RWPE2 (cell line): ENCODE results near the gene RTN4R.

Experiments used
- ATAC-seq: fragments of 200-7000 bp; cut with Tn5 transposase; 3 replicates; pipeline ENCODE4 v1.9.1; 2021; ENCODE audit warnings: low read depth
- DNase-seq: peaks from one replicate; pipeline ENCODE4 v3.0.0-alpha.2; 2020; ENCODE audit warnings: low spot score
- H3K27ac ChIP-seq: fragments of 450-650 bp; 2 replicates; pipeline ENCODE4 v1.5.1; 2017; ENCODE audit warnings: mild to moderate bottlenecking; ENCODE audit not compliant: poor library complexity, severe bottlenecking
- H3K27me3 ChIP-seq: fragments of 250-450 bp; sonication (Bioruptor Pico); 2 replicates; pipeline ENCODE4 v1.5.1; 2021; ENCODE audit warnings: mild to moderate bottlenecking, moderate library complexity; ENCODE audit not compliant: insufficient read depth, poor library complexity, severe bottlenecking
- H3K36me3 ChIP-seq: fragments of 250-450 bp; sonication (Bioruptor Pico); 2 replicates; pipeline ENCODE4 v1.5.1; 2020; ENCODE audit warnings: low read depth, mild to moderate bottlenecking, moderate library complexity
- H3K4me1 ChIP-seq: fragments of 250-450 bp; sonication (Bioruptor Pico); 2 replicates; pipeline ENCODE4 v1.5.1; 2021; ENCODE audit warnings: mild to moderate bottlenecking, moderate library complexity; ENCODE audit not compliant: insufficient read depth, poor library complexity, severe bottlenecking
- H3K4me3 ChIP-seq: fragments of 250-450 bp; sonication (Bioruptor Pico); 2 replicates; pipeline ENCODE4 v1.5.1; 2021; ENCODE audit warnings: mild to moderate bottlenecking, moderate library complexity; ENCODE audit not compliant: severe bottlenecking
- H3K9me3 ChIP-seq: fragments of 250-450 bp; sonication (Bioruptor Pico); 2 replicates; pipeline ENCODE4 v1.5.1; 2021; ENCODE audit warnings: mild to moderate bottlenecking, moderate library complexity; ENCODE audit not compliant: severe bottlenecking
- TF ChIP-seq, protein P1 (sequence below): fragments of 450-650 bp; IDR thresholded peaks from one replicate; pipeline ENCODE4 v1.5.1; 2017; ENCODE audit warnings: mild to moderate bottlenecking, moderate library complexity; ENCODE audit not compliant: poor library complexity, severe bottlenecking

RTN4R gene

DNA sequence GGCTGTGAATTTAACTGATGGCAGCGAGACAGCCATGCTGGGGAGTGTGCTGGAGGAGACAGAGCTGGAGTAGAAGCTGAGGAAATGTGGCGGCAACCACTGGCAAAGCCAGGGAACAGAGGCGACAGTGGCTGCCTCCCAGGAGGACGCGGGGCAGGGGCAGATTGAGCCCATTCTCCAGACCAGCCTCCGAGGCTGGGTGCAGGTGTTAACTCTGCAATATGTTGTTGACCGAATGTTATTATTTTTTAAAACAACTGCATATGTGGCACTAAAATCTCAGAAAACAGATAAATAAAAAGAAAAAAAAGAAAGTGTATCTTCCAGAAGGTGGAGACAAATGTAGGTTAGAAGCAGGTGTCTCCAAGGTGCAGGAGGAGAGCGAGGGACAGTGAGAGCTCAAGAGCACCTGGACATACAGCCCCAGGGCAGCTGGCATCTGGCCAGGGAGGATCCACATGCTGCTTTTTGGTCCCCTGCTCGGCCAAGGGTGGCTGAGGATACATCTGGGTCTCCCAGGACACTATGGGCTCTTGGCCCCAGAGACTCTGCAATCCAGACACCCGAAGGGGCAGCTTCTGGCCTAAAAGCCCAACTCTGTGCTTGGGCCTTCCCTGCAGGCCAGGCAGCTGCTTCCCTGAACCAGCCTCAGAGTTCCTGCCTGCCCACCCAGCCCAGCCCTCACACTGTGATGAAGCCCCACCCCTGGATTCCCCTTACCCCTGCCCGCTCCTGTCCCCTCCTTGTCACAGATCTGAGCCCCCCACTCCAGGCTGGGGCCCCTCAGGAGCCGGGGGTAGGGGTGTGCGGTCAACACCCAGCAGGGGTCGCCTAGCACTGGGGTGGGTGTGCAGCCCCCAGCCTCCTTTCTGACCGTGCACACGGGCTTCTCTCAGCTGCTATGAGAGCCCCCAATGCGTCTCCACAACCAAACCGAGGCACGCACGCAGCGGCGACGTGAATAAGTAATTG lies 12.9 kb downstream of the RTN4R start:
- DNase-seq (no peak), ATAC-seq (no peak)
- no peak overlapping the region for H3K4me3 ChIP-seq
- no peaks in the 10 kb centered on the region for H3K9me3 ChIP-seq
- H3K27me3 ChIP-seq = no peaks in the 10 kb centered on the region
- peak overlapping the region; percentile 12 for H3K27ac ChIP-seq
- H3K36me3 ChIP-seq = no peaks in the 10 kb centered on the region
- peaks cover 10% of the 10 kb centered on the region for H3K4me1 ChIP-seq
- TF ChIP-seq, protein P1, sequence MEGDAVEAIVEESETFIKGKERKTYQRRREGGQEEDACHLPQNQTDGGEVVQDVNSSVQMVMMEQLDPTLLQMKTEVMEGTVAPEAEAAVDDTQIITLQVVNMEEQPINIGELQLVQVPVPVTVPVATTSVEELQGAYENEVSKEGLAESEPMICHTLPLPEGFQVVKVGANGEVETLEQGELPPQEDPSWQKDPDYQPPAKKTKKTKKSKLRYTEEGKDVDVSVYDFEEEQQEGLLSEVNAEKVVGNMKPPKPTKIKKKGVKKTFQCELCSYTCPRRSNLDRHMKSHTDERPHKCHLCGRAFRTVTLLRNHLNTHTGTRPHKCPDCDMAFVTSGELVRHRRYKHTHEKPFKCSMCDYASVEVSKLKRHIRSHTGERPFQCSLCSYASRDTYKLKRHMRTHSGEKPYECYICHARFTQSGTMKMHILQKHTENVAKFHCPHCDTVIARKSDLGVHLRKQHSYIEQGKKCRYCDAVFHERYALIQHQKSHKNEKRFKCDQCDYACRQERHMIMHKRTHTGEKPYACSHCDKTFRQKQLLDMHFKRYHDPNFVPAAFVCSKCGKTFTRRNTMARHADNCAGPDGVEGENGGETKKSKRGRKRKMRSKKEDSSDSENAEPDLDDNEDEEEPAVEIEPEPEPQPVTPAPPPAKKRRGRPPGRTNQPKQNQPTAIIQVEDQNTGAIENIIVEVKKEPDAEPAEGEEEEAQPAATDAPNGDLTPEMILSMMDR = no peak

DNA sequence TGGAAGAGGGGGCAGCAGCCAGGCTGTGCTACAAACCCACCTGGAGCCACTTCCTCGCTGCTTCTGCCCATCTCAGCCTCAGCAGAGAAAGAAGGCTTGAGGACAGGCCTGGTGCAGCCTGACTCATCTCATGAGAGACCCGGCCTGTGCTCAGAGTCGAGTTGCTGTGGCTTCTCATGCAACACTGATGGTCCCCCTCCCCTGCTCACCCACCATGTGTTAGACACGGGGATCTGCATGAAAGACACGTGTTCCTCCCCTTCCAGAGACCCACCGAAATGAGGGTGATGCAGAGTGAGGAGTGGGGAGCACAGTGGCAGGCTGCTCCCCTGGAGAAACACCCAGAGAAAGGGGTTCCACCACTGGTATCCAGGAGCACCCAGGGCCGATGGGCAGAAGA lies 15.0 kb downstream of the RTN4R start:
- no peaks in the 10 kb centered on the region for H3K9me3 ChIP-seq
- no peak for ATAC-seq
- peaks cover 10% of the 10 kb centered on the region for H3K4me1 ChIP-seq
- H3K36me3 ChIP-seq = no peaks in the 10 kb centered on the region
- no peak for DNase-seq
- no peaks in the 10 kb centered on the region for H3K27me3 ChIP-seq
- no peak overlapping the region for H3K27ac ChIP-seq
- TF ChIP-seq, protein P1 = no peak
- no peak overlapping the region for H3K4me3 ChIP-seq

DNA sequence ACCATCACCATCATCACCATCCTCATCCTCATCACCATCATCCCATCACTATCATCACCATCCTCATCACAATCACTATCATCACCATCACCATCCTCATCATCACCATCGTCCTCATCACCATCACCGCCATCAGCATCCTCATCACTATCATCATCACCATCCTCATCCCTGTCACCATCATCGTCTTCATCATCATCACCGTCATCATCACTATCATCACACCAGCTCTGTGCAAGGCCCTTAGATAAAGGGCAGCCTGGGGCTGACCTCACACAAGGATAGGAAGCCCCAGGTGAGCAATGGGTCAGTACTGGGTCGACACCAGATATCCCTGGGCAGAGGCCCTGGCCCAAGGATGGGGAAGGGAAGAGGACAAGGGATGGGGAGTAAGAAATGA lies 16.1 kb downstream of the RTN4R start:
- no peaks in the 10 kb centered on the region for H3K27me3 ChIP-seq
- no peaks in the 10 kb centered on the region for H3K9me3 ChIP-seq
- H3K4me1 ChIP-seq = peaks cover 10% of the 10 kb centered on the region
- H3K4me3 ChIP-seq = no peak overlapping the region
- H3K27ac ChIP-seq = no peak overlapping the region
- no peak for ATAC-seq
- no peak for DNase-seq
- TF ChIP-seq, protein P1 = no peak
- no peaks in the 10 kb centered on the region for H3K36me3 ChIP-seq

DNA sequence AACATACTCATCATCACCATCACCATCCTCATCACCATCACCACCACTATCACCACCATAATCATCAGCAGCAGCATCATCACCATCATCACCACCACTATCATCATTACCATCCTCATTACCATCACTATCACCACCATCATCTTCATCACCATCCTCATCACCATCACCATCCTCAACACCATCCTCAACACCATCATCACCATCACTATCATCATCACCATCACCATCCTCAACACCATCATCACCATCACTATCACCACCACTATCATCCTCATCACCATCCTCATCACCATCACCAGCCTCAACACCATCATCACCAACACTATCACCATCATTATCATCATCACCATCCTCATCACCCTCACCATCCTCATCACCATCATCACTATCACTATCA lies 16.6 kb downstream of the RTN4R start:
- Histone ChIP-seq H3K4me3 (no peak overlapping the region), H3K36me3 (no peaks in the 10 kb centered on the region), H3K27ac (no peak overlapping the region), H3K9me3 (no peaks in the 10 kb centered on the region), H3K27me3 (no peaks in the 10 kb centered on the region), H3K4me1 (peaks cover 10% of the 10 kb centered on the region)
- no peak for DNase-seq
- ATAC-seq = no peak
- TF ChIP-seq, protein P1 = no peak

DNA sequence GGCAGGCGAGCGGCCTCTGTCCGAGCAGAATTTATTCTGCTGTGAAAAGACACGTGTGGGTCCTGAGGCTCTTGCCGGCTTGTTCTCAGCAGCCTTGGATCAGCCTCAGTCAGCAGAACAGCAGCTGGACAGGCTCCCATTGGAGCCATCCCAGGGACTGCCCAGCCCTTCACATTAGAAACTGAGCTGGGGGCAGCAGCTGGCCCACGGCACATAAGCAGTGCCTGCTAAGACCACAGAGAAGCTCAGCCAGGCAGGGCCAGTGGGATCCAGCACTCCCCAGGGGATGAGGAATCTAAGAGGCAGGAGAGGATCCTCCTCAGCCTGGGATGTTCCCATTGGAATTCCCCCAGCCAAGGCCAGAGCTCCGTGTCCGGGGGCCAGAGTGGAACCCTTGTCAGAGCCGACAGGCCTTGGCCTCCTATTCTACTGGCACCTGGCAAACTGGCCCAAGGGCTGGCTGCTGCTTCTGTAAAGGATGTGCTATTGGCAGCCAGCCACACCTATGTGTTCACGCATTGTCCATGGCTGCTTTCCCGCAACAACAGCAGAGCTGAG lies 18.2 kb downstream of the RTN4R start:
- TF ChIP-seq, protein P1 = no peak
- Histone ChIP-seq H3K27ac (no peak overlapping the region), H3K4me3 (no peak overlapping the region), H3K36me3 (no peaks in the 10 kb centered on the region), H3K27me3 (no peaks in the 10 kb centered on the region), H3K4me1 (peaks cover 8% of the 10 kb centered on the region), H3K9me3 (no peaks in the 10 kb centered on the region)
- no peak for DNase-seq
- ATAC-seq = peak; percentile 22; the same call in 1 of the 3 replicates
